Articular chondrocyte of knee joint (primary cell): ENCODE measurements around the gene SLC25A2. TPM values are rescaled to one million over a fixed set of nuclear protein-coding genes. Genes with fewer than 3 reads are reported as not detected.

Experiments
- total RNA-seq: library from RNA; depleted of rRNA; stranded (reverse); fragments of >200 nt; gene quantifications from 2 replicates; pipeline ENCODE4 v1.2.3, GENCODE V29; 2012

SLC25A2 gene
- total RNA-seq, result 0.32 and 0.39 TPM in 2 replicates

GRCh38 chr5:141303756-141304155 lies at the start of gene SLC25A2:
Gene SLC25A2 (minus strand): TSS chr5:141304049. CDS start chr5:141303865, 184 bp downstream.

GRCh38 chr5:141349917-141350619 lies 46.2 kb upstream of the SLC25A2 start, which contains the start of gene PCDHGB1:
Gene PCDHGB1 (plus strand): TSS chr5:141350099. CDS start chr5:141350261, 162 bp downstream.

GRCh38 chr5:141343242-141343952 lies 39.5 kb upstream of the SLC25A2 start, which contains the start of gene PCDHGA3:
Gene PCDHGA3 (plus strand): TSS chr5:141343829. CDS start chr5:141344034, 205 bp downstream.

GRCh38 chr5:141338538-141339306 lies 34.9 kb upstream of the SLC25A2 start, which contains the start of gene PCDHGA2:
Gene PCDHGA2 (plus strand): TSS chr5:141338760.

GRCh38 chr5:141330299-141331080 lies 26.6 kb upstream of the SLC25A2 start, which contains the start of gene PCDHGA1:
Gene PCDHGA1 (plus strand): TSS chr5:141330514.

GRCh38 chr5:141320225-141321169 lies 16.6 kb upstream of the SLC25A2 start, which contains the start of gene TAF7:
Gene TAF7 (minus strand): TSS chr5:141320784. CDS start chr5:141320044, 740 bp downstream.

Other genes with a start within 250 kb of the SLC25A2 start
- 3.9 and 4.2 TPM in 2 replicates for gene PCDHB2, start 209.4 kb downstream of the SLC25A2 start, total RNA-seq
- 0.97 and 1.0 TPM in 2 replicates for gene PCDHB3, start 203.6 kb downstream of the SLC25A2 start, total RNA-seq
- gene PCDHB4, start 182.2 kb downstream of the SLC25A2 start, total RNA-seq, result 1.8 and 2.1 TPM in 2 replicates
- 2.9 and 3.6 TPM in 2 replicates for gene PCDHB5, start 168.8 kb downstream of the SLC25A2 start, total RNA-seq
- 0.65 and 0.97 TPM in 2 replicates for gene PCDHB6, start 154.0 kb downstream of the SLC25A2 start, total RNA-seq
- 2.0 and 2.5 TPM in 2 replicates for gene PCDHB7, start 131.4 kb downstream of the SLC25A2 start, total RNA-seq
- gene PCDHB8, start 126.3 kb downstream of the SLC25A2 start, total RNA-seq, result 0.52 and 1.1 TPM in 2 replicates
- 3.1 and 4.4 TPM in 2 replicates for gene PCDHB16, start 121.7 kb downstream of the SLC25A2 start, total RNA-seq
- gene PCDHB9, start 116.9 kb downstream of the SLC25A2 start, total RNA-seq, result 0.91 and 2.3 TPM in 2 replicates
- 2.2 and 2.5 TPM in 2 replicates for gene PCDHB10, start 111.7 kb downstream of the SLC25A2 start, total RNA-seq
- gene PCDHB11, start 104.4 kb downstream of the SLC25A2 start, total RNA-seq, result 1.4 and 1.7 TPM in 2 replicates
- gene PCDHB12, start 95.3 kb downstream of the SLC25A2 start, total RNA-seq, result 1.0 and 1.3 TPM in 2 replicates
- 2.7 and 4.0 TPM in 2 replicates for gene PCDHB13, start 90.1 kb downstream of the SLC25A2 start, total RNA-seq
- gene PCDHB14, start 80.7 kb downstream of the SLC25A2 start, total RNA-seq, result 3.8 and 4.4 TPM in 2 replicates
- 1.7 and 1.9 TPM in 2 replicates for gene PCDHB15, start 58.7 kb downstream of the SLC25A2 start, total RNA-seq
- gene TAF7, start 16.7 kb upstream of the SLC25A2 start, total RNA-seq, result 61.7 and 84.2 TPM in 2 replicates
- 1.4 and 1.9 TPM in 2 replicates for gene PCDHGA1, start 26.5 kb upstream of the SLC25A2 start, total RNA-seq
- gene PCDHGA2, start 34.7 kb upstream of the SLC25A2 start, total RNA-seq, result 4.7 and 4.9 TPM in 2 replicates
- 3.7 and 6.2 TPM in 2 replicates for gene PCDHGA3, start 39.8 kb upstream of the SLC25A2 start, total RNA-seq
- gene PCDHGB1, start 46.0 kb upstream of the SLC25A2 start, total RNA-seq, result 4.1 and 6.1 TPM in 2 replicates
- gene PCDHGA4, start 51.0 kb upstream of the SLC25A2 start, total RNA-seq, result 6.7 and 8.9 TPM in 2 replicates
- gene PCDHGB2, start 55.9 kb upstream of the SLC25A2 start, total RNA-seq, result 6.5 and 6.8 TPM in 2 replicates
- gene PCDHGA5, start 60.1 kb upstream of the SLC25A2 start, total RNA-seq, result 5.6 and 6.5 TPM in 2 replicates
- 8.4 and 8.6 TPM in 2 replicates for gene PCDHGB3, start 66.2 kb upstream of the SLC25A2 start, total RNA-seq
- gene PCDHGA6, start 69.8 kb upstream of the SLC25A2 start, total RNA-seq, result 7.8 and 10.4 TPM in 2 replicates
- gene PCDHGA7, start 78.7 kb upstream of the SLC25A2 start, total RNA-seq, result 9.0 and 10.6 TPM in 2 replicates
- gene PCDHGB4, start 83.6 kb upstream of the SLC25A2 start, total RNA-seq, result 24.4 and 26.2 TPM in 2 replicates
- 5.6 and 5.7 TPM in 2 replicates for gene PCDHGA8, start 88.6 kb upstream of the SLC25A2 start, total RNA-seq
- gene PCDHGB5, start 93.9 kb upstream of the SLC25A2 start, total RNA-seq, result 27.7 and 35.0 TPM in 2 replicates
- gene PCDHGA9, start 98.7 kb upstream of the SLC25A2 start, total RNA-seq, result 10.1 and 11.1 TPM in 2 replicates
- 7.9 and 9.5 TPM in 2 replicates for gene PCDHGB6, start 104.0 kb upstream of the SLC25A2 start, total RNA-seq
- 15.3 and 17.9 TPM in 2 replicates for gene PCDHGA10, start 108.9 kb upstream of the SLC25A2 start, total RNA-seq
- gene PCDHGB7, start 113.6 kb upstream of the SLC25A2 start, total RNA-seq, result 25.6 and 26.2 TPM in 2 replicates
- 20.1 and 24.1 TPM in 2 replicates for gene PCDHGA11, start 117.0 kb upstream of the SLC25A2 start, total RNA-seq
- gene PCDHGA12, start 126.5 kb upstream of the SLC25A2 start, total RNA-seq, result 25.1 and 30.2 TPM in 2 replicates
- gene PCDHGC3, start 171.9 kb upstream of the SLC25A2 start, total RNA-seq, result 122 and 161 TPM in 2 replicates
- gene PCDHGC4, start 181.0 kb upstream of the SLC25A2 start, total RNA-seq, result 5.6 and 6.4 TPM in 2 replicates
- gene PCDHGC5, start 185.0 kb upstream of the SLC25A2 start, total RNA-seq, result 4.7 and 8.1 TPM in 2 replicates